Measurements from ENCODE around the gene RPS6KA4.
"Not testable (repeated sequence)": the region's sequence is repeated elsewhere in the genome, so short reads cannot be mapped to it uniquely, and the experiment has no call there.

The RPS6KA4 gene

DNA sequence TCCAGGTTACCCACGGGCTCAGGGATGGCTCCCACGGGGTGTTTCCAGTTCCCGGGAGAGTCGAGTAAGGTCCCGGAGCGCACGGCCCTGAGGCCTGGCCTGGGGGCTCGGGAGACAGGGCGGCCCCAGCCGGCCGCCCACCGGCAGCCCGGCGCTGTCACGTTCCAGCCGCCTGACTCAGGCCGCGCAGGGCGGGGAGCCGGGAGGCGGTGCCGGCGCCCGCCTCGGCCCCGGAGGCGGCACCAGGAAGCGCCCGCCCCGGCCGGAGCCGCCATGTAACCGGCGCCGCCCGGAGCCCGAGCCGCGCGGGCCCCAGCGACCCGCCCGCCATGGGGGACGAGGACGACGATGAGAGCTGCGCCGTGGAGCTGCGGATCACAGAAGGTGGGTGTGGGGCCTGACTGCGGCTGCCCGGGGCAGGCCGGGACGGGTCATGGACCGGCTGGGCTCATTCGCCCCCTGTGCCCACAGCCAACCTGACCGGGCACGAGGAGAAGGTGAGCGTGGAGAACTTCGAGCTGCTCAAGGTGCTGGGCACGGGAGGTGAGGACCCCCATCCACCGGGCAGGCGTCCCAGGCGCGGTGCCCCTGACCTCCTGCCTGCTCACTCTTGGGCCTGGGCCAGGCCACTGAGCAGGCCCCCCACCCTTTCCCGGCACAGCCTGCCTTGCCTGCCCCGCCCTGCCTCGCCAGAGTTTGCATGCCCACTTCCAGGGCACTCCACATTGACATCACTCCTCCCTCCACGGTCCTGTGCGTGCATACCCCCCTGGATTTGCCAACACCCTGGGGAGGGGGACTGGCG is at the start of gene RPS6KA4:
TSS of gene RPS6KA4 (plus strand) at position 256 of the 805 bp plus-strand sequence. CDS start at position 330, 74 bp downstream.
- DNase-seq: no peak

DNA sequence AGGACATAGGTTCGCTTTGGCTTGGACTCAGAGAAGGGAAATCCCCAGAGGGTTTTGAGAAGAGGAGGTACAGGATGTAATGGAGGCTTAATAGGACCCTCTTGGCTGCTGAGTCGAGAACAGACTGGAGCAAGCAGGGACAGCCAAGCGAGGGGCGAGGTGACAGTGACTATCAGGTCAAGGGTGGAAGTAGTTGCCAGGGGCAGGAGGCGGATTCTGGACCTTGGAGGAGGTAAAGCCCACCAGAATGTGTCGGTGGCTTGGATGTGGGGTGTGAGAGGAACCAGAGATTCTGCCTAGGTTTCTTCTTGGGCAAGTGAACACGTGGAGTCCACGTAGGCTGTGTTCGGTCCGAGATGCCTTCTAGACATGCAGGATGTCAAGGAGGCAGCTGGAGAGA is 46.0 kb upstream of the RPS6KA4 start:
- DNase-seq: no peak

DNA sequence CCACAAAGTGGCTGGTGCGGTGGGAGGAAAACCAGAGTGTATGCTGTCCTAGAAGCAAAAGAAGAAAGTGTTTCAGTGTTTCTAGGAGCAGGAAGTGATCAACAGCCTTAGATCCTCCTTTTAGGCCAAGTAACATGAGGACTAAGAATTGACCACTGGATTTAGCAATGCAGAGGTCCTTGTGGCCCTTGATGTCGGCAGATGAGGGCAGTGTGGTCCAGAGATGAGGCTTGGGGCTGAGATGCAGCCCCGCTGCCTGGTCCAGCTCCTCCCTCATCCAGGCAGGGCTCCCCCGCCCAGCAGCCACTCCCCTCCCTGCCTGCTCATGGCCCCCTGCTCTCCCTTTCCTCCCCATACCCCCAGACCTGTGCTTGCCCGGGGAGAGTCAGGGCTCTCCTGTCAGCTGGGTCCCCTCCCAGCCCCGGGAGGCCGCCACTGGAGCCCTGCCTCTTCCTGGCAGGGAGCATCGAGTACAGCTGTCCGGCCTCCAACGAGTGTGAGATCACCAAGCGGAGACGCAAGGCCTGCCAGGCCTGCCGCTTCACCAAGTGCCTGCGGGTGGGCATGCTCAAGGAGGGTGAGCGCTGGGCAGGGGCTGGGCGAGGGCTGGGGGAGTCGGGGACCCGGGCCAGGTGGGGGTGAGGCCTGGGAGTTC is 45.3 kb upstream of the RPS6KA4 start:
- DNase-seq: no peak

DNA sequence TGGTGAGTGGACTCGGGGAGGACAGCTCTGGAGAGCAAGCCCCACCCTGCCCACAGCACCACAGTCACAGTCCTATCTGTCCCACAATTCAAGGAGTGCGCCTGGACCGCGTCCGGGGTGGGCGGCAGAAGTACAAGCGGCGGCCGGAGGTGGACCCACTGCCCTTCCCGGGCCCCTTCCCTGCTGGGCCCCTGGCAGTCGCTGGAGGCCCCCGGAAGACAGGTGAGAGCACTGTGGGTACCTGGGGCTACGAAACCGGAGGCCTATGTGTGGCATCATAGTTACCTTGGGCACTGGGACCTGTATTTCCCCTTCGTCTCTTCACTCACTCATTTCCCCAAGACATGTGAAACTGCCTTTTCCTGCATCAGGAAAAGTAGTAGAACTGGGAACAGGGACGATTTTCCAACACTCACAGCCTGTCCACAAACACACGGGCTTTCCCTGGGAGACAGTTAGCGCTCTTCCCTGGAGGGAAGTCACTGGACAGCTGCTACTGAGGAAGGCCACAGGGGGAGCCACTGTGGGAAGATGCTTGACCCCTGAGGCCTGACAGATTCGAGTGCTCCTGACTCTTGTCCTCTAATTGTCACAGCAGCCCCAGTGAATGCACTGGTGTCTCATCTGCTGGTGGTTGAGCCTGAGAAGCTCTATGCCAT is 44.7 kb upstream of the RPS6KA4 start:
- DNase-seq: no peak

DNA sequence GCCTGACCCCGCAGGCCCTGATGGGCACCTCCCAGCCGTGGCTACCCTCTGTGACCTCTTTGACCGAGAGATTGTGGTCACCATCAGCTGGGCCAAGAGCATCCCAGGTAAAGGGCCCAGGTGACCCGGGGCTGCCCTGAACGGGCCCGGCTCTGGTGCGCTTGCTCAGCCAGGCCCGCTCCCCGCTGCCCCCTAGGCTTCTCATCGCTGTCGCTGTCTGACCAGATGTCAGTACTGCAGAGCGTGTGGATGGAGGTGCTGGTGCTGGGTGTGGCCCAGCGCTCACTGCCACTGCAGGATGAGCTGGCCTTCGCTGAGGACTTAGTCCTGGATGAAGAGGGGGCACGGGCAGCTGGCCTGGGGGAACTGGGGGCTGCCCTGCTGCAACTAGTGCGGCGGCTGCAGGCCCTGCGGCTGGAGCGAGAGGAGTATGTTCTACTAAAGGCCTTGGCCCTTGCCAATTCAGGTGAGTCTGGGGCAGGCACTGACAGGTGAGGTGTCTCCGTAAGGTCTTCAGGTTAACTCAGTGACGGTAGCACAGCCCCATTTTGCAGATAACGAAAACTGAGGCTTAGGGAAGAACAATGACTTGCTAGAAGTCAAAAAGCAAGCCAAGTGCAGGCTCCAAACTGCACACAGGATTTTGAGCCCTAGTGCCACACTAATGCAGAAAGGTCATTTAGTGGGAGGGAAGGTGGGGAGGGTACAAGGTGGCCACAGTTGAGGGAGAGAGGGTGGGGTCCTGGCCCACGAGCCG is 44.0 kb upstream of the RPS6KA4 start:
- no peak for DNase-seq

DNA sequence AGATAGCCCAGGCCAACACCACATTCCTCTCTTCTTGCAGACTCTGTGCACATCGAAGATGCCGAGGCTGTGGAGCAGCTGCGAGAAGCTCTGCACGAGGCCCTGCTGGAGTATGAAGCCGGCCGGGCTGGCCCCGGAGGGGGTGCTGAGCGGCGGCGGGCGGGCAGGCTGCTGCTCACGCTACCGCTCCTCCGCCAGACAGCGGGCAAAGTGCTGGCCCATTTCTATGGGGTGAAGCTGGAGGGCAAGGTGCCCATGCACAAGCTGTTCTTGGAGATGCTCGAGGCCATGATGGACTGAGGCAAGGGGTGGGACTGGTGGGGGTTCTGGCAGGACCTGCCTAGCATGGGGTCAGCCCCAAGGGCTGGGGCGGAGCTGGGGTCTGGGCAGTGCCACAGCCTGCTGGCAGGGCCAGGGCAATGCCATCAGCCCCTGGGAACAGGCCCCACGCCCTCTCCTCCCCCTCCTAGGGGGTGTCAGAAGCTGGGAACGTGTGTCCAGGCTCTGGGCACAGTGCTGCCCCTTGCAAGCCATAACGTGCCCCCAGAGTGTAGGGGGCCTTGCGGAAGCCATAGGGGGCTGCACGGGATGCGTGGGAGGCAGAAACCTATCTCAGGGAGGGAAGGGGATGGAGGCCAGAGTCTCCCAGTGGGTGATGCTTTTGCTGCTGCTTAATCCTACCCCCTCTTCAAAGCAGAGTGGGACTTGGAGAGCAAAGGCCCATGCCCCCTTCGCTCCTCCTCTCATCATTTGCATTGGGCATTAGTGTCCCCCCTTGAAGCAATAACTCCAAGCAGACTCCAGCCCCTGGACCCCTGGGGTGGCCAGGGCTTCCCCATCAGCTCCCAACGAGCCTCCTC is 43.1 kb upstream of the RPS6KA4 start:
- DNase-seq: not testable (repeated sequence)

DNA sequence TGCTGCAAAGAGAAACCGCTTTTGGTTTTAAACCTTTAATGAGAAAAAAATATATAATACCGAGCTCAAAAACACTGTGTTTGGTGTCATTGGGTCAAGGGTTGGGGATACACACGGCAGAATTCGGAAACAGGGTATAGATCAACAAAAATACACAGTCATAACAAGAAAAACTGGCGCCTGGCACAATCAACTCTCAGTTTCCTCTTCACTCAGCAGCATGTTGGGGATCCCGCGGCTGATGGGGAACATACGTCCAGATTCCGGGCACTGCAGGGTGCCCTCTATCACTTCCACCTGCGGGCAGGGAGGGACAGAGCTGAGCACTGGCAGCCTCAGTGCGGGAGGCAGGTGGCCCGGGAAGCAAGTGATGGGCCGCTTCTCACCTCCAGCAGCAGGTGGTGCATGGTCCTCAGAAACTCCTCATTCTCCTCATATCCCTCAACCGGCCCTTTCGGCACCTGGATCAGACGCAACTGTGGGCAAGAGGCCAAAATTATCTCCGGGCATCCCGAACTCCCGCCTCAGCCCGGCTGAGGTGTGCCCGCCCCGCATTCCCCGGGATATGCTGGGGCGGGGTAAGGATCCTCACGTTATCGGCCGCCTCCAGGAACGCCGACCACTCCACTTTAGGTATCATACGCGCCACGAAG is 42.2 kb upstream of the RPS6KA4 start:
- no peak for DNase-seq

DNA sequence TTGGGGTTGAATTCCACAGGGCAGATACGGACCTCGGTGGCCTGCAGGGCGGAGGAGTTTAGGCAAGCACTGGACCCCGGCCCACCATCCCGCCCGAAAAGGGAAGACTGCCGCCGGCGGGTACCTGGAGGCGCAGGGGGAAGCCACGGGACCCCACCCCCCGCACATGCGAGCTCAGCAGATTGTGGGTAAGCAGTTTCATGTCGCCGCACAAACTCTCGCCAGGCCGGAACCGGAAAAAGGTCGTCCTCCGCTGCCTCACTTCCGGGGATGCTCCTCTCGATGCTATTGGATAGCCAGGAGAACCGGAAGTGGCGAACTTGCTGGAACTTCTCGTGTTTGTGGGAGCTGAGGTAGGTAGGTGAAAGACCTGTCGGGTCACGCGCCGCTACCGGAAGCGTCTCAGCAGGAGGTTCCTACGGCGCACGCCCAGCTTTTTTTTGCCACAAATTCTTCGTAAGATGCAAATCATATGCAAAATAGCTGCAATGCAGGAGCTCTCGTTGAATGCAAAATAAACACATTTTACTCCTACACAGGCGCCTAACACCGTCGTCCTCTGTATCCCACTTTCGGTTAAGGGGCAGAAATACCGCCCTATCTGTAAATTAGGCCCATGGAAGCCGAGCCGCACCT is 41.5 kb upstream of the RPS6KA4 start, which contains the start of gene TRMT112:
TSS of gene TRMT112 (minus strand) at position 235 of the 636 bp plus-strand sequence. CDS start at position 202, 33 bp downstream.
- DNase-seq: peak; percentile 90

DNA sequence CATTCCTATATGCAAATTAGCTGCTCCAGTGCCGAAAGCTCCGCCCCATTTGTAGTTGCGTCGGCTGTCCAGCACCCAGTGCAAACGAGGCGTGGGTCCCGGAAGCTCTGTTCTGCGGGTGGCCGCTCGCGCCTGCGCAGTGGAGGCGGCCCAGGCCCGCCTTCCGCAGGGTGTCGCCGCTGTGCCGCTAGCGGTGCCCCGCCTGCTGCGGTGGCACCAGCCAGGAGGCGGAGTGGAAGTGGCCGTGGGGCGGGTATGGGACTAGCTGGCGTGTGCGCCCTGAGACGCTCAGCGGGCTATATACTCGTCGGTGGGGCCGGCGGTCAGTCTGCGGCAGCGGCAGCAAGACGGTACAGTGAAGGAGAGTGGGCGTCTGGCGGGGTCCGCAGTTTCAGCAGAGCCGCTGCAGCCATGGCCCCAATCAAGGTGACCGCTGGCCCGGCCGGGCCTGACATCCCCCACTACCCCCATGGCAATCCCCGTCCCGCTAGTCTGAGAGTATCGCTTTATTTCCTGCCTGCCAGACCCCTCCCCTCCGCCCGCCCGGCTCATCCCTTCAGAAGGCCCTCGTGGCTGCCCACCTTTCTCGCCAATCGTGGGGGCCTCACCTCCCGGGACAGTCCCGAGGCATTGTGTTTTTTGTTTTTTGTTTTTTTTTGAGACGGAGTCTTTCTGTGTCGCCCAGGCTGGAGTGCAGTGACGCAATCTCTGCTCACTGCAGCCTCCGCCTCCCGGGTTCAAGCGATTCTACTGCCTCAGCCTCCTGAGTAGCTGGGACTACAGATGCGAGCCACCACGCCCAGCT is 40.8 kb upstream of the RPS6KA4 start, which contains the start of gene PRDX5:
TSS of gene PRDX5 (plus strand) at position 161 of the 805 bp plus-strand sequence. CDS start at position 256, 95 bp downstream.
- peak; percentile 78 for DNase-seq

DNA sequence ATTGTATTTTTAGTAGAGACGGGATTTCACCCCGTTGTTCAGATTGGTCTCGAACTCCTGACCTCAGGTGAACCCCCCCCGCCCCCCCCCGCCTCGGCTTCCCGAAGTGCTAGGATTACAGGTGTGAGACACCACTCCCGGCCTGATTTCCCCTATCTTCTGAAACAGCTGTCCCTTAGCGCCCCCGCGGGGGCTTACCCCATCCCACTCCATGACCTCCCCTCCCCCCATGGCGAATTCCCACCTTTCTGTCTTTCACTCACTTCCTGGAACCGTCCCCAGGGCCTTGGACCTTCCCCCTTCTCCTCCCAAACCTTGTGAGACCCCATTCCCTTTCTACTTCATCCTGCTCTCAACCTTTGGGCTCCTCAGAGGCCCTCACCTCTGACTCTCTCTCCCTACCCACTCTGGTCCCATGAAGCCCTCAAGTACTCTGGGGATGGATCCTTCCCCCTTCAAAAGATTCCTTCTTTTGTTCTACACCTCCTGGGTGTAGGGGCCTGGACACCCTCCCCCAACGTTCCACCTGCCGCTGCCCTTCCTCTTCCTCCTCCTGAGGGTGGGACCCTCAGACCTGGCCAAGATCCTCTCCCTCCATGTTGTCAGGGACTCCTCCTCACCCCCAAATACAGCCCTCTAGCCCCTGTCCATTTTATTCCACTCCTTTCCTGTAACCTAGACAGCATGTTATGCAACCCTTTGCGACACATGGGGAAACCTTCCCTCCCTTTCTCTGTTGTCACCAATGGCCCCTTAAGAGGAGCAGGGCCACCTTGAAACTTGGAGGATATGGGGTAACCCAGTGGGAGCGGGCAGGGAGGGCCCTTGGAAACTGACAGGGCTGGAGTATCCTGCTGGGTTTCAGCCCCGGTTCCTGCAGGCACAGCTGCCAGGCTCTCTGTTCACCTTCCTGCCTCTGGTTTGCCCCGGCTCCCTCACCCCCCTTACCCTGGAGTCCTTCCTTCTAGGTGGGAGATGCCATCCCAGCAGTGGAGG is 39.9 kb upstream of the RPS6KA4 start:
- no peak for DNase-seq

DNA sequence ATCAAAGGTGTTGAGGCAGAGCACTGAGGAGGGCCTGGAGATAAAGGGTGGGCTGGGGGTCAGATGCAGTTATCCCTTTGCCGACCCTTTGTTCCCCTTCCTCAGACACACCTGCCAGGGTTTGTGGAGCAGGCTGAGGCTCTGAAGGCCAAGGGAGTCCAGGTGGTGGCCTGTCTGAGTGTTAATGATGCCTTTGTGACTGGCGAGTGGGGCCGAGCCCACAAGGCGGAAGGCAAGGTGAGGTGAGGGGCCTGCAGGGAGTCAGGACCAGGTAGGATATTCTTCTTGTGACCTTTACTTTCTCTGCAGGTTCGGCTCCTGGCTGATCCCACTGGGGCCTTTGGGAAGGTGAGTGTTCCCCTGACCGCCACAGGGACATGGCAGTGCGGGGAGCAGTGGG is 38.4 kb upstream of the RPS6KA4 start:
- DNase-seq: no peak

DNA sequence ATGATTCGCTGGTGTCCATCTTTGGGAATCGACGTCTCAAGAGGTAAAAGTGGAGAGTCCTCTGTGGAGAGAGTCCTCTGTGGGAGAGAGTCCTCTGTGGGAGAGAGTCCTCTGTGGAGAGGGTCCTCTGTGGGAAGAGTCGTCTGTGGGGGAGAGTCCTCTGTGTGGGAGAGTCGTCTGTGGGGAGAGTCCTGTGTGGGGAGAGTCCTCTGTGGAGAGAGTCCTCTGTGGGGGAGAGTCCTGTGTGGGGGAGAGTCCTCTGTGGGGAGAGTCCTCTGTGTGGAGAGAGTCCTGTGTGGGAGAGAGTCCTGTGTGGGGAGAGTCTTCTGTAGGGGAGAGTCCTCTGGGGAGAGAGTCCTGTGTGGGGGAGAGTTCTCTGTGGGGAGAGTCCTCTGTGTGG is 37.9 kb upstream of the RPS6KA4 start:
- DNase-seq: no peak

DNA sequence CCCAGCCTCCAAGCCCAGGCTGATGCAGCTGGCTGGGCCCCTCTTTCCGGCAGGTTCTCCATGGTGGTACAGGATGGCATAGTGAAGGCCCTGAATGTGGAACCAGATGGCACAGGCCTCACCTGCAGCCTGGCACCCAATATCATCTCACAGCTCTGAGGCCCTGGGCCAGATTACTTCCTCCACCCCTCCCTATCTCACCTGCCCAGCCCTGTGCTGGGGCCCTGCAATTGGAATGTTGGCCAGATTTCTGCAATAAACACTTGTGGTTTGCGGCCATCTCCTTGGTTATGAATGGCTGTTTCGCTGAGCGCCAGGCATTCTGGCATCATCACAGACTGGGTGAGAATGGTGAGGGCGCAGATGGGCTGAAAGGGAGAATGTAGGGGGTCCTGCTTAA is 37.4 kb upstream of the RPS6KA4 start:
- no peak for DNase-seq

DNA sequence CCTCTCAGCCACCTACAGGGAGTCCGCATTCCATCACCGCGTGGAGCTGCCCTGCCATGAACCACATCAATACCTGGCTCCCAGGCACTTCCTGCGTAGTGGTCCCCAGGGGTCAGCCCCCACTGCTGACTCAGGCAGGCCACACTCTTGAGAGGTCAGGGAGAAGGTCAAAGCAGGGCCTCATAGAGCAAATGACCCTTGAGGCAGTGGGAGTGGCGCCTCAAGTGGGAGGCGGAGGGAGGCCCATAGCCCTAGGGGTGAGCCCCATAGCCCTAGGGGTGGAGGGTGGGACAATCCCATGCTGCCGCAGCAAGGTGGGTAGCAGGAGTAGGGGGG is 36.1 kb upstream of the RPS6KA4 start:
- DNase-seq: no peak

DNA sequence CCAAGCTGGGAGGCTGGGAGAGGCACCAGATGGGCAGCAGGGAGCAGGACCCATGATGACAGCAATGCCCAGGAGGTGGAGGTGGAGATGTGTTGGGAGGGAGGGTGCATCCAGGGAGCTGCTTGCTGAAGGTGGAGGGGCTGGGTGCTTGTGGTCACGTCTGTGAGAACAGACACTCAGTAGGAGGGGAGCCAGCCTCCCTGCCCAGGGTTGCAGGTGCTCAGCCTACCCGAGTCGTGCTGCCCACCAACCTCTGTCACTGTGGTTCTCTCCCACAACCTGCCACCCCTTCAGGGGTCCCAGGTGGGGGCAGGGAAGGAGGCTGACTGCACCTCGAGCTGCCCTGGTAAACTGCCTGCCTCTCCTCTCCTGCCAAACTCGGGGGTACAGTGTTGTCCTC is 35.6 kb upstream of the RPS6KA4 start:
- DNase-seq: no peak

DNA sequence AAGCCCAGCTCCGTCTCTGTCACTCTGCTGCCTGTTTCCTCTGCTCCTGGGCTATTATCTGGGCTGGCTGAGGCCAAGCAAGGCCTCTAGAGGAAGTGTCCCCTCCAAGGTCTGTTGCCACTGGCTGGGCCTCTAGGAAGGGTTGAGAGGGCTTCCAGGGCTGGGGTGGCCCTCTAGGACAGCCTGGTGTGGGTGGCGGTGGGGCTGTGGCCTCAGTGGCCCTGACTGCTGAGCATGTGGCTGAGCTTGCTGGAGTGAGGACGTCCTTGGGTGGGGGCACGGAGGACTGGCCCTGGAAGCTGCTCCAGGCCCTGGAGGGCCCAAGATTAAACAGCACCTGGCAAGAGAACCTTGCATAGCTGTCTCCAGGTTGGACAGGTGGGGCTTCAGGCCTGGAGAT is 35.0 kb upstream of the RPS6KA4 start:
- not testable (repeated sequence) for DNase-seq

DNA sequence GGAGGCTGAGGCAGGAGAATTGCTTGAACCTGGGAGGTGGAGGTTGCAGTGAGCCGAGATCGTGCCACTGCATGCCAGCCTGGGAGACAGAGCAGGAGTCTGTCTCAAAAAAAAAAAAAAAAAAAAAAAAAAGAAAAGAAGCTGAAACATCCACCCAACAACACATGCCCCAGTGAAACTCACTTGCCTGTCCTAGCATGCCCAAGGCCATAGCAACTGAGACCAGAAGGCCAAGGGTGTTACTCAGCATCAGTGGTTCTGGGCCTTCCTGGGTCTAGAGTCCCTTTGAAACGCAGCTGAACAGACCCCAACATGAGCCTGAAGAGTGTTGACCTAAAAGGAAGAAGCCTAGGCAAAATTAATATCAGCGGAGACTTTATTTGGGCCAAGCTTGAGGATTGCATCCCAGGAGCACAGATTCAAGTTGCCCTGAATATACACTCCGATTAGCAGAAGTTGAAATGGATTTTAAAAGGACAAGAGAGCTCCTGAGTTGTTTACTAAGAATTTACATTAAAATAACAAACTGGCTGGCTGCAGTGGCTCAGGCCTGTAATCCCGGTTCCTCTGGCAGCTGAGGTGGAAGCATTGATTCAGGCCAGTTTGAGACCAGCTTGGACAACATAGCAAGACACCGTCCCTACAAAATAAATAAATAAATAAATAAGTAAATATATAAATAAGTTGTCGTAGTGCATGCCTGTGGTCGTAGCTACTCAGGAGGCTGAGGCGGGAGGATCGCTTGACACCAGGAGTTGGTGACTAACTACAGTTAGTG is 34.1 kb upstream of the RPS6KA4 start:
- DNase-seq: no peak

DNA sequence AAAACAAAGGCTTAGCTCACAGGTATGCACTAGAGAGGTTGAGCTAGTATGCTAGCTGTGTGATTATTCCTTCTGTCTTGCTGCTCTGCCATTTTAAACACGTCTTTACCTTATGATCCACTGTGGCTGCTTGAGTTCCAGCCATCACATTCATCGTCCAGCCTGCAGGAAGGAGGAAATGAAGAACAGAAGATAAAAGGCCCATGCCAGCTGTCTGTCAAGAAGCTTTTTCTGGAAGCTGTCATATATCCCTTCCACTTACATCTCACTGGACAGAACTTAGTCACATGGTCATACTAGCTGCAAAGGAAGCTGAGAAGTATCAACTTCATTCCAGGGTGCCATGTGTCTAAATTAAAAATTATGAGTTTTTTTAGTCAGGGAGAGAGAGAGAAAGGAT is 31.6 kb upstream of the RPS6KA4 start:
- DNase-seq: no peak
